Fibroblast of lung (primary cell): ENCODE results near the gene GFPT2.

ENCODE experiments used
- EZH2 ChIP-seq: IDR thresholded peaks from 2 replicates; pipeline ENCODE4 v1.5.1; 2012; ENCODE audit warnings: low read length, control low read depth, mild to moderate bottlenecking; ENCODE audit errors: missing control alignments
- TF ChIP-seq, protein P1 (sequence below), 2 donors: IDR thresholded peaks in 1 of 2; conservative IDR thresholded peaks in 1 of 2; 1 replicate in 1 of 2; 2 replicates in 1 of 2; pipeline ENCODE4 v1.5.1; 2011 to 2012; ENCODE audit warnings: low read length in 2 of 2, control low read depth in 1 of 2, inconsistent platforms in 1 of 2, low read depth in 1 of 2, mild to moderate bottlenecking in 1 of 2

DNA sequence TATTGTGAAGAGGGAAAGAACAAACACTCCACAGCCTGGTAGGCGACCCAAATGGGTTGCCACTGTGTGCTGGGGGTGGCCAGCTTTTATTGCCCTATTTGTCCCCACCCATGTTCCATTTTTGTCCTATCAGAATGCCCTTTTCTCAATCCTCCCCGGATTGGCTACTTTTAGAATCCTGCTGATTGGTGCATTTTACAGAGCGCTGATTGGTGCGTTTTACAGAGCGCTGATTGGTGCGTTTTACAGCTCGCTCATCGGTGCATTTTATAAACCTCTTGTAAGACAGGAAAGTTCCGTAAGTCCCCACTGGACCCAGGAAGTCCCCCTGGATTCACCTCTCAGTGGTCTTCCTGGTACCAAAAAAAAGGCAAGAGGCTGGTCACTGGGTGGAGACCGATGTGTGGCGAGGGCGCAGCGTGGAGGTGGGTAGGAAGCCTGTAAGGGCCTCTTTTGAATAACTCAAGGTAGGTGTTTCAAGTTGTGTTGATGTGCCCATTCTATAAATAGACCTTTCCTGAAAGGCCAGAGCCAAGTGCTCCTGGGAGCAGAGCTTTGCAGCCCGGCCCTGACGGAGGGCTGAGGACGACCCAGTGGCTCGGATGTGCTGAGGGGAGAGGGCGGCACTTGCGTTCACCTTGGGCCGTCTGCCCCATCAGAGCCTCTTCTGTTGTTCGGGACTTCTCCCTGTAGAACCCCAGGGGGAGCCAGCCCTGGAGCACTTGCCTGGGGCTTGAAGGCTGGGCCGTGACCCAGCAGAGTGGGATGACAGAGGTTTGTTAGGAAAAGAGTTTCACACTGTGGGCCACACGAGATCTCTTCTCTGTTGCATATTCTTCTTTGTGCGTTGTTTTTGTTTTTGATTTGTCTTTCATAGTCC lies 7.2 kb upstream of the GFPT2 start:
- TF ChIP-seq, protein P1, sequence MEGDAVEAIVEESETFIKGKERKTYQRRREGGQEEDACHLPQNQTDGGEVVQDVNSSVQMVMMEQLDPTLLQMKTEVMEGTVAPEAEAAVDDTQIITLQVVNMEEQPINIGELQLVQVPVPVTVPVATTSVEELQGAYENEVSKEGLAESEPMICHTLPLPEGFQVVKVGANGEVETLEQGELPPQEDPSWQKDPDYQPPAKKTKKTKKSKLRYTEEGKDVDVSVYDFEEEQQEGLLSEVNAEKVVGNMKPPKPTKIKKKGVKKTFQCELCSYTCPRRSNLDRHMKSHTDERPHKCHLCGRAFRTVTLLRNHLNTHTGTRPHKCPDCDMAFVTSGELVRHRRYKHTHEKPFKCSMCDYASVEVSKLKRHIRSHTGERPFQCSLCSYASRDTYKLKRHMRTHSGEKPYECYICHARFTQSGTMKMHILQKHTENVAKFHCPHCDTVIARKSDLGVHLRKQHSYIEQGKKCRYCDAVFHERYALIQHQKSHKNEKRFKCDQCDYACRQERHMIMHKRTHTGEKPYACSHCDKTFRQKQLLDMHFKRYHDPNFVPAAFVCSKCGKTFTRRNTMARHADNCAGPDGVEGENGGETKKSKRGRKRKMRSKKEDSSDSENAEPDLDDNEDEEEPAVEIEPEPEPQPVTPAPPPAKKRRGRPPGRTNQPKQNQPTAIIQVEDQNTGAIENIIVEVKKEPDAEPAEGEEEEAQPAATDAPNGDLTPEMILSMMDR (conservative IDR thresholded peaks at IDR 0.05 in 1 of 2, IDR thresholded peaks at IDR 0.05 in 1 of 2; ENCODE audit: low read depth in 1 of 2, low read length in 2 of 2), result no peak
- no peak for TF ChIP-seq EZH2
